RWPE2 (cell line): Measurements from ENCODE around the gene ARHGAP18.

Experiments
- ATAC-seq: fragments of 200-7000 bp; cut with Tn5 transposase; 3 replicates; pipeline ENCODE4 v1.9.1; 2021; ENCODE audit warnings: low read depth
- DNase-seq: peaks from one replicate; pipeline ENCODE4 v3.0.0-alpha.2; 2020; ENCODE audit warnings: low spot score
- H3K27ac ChIP-seq: fragments of 450-650 bp; 2 replicates; pipeline ENCODE4 v1.5.1; 2017; ENCODE audit warnings: mild to moderate bottlenecking; ENCODE audit not compliant: poor library complexity, severe bottlenecking
- H3K27me3 ChIP-seq: fragments of 250-450 bp; sonication (Bioruptor Pico); 2 replicates; pipeline ENCODE4 v1.5.1; 2021; ENCODE audit warnings: mild to moderate bottlenecking, moderate library complexity; ENCODE audit not compliant: insufficient read depth, poor library complexity, severe bottlenecking
- H3K36me3 ChIP-seq: fragments of 250-450 bp; sonication (Bioruptor Pico); 2 replicates; pipeline ENCODE4 v1.5.1; 2020; ENCODE audit warnings: low read depth, mild to moderate bottlenecking, moderate library complexity
- H3K4me1 ChIP-seq: fragments of 250-450 bp; sonication (Bioruptor Pico); 2 replicates; pipeline ENCODE4 v1.5.1; 2021; ENCODE audit warnings: mild to moderate bottlenecking, moderate library complexity; ENCODE audit not compliant: insufficient read depth, poor library complexity, severe bottlenecking
- H3K4me3 ChIP-seq: fragments of 250-450 bp; sonication (Bioruptor Pico); 2 replicates; pipeline ENCODE4 v1.5.1; 2021; ENCODE audit warnings: mild to moderate bottlenecking, moderate library complexity; ENCODE audit not compliant: severe bottlenecking
- H3K9me3 ChIP-seq: fragments of 250-450 bp; sonication (Bioruptor Pico); 2 replicates; pipeline ENCODE4 v1.5.1; 2021; ENCODE audit warnings: mild to moderate bottlenecking, moderate library complexity; ENCODE audit not compliant: severe bottlenecking
- TF ChIP-seq, protein P1 (sequence below): fragments of 450-650 bp; IDR thresholded peaks from one replicate; pipeline ENCODE4 v1.5.1; 2017; ENCODE audit warnings: mild to moderate bottlenecking, moderate library complexity; ENCODE audit not compliant: poor library complexity, severe bottlenecking

Gene ARHGAP18

DNA sequence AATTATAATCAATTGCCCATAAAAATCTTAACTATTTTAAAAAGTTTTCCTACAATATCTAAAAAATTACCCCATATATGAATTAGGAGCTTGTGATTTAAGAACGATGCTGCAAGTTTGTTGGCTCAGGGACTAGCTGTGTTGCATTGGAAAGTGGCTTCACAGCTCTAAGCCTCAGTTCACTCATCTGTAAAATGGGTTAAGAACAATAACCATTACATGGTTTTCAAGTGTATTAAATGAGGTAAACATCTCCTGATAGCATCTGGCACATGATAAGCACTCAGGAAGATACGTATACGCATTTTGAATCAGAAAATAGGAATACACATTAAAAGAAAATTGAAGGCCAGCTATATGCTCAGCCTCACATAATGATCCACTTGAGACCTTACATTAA is 76.4 kb downstream of the ARHGAP18 start:
- no peaks in the 10 kb centered on the region for H3K27me3 ChIP-seq
- DNase-seq (no peak), ATAC-seq (no peak)
- no peak overlapping the region for H3K27ac ChIP-seq
- no peaks in the 10 kb centered on the region for H3K4me1 ChIP-seq
- no peaks in the 10 kb centered on the region for H3K9me3 ChIP-seq
- no peak overlapping the region for H3K4me3 ChIP-seq
- peaks cover 65% of the 10 kb centered on the region for H3K36me3 ChIP-seq
- TF ChIP-seq, protein P1, sequence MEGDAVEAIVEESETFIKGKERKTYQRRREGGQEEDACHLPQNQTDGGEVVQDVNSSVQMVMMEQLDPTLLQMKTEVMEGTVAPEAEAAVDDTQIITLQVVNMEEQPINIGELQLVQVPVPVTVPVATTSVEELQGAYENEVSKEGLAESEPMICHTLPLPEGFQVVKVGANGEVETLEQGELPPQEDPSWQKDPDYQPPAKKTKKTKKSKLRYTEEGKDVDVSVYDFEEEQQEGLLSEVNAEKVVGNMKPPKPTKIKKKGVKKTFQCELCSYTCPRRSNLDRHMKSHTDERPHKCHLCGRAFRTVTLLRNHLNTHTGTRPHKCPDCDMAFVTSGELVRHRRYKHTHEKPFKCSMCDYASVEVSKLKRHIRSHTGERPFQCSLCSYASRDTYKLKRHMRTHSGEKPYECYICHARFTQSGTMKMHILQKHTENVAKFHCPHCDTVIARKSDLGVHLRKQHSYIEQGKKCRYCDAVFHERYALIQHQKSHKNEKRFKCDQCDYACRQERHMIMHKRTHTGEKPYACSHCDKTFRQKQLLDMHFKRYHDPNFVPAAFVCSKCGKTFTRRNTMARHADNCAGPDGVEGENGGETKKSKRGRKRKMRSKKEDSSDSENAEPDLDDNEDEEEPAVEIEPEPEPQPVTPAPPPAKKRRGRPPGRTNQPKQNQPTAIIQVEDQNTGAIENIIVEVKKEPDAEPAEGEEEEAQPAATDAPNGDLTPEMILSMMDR: no peak

DNA sequence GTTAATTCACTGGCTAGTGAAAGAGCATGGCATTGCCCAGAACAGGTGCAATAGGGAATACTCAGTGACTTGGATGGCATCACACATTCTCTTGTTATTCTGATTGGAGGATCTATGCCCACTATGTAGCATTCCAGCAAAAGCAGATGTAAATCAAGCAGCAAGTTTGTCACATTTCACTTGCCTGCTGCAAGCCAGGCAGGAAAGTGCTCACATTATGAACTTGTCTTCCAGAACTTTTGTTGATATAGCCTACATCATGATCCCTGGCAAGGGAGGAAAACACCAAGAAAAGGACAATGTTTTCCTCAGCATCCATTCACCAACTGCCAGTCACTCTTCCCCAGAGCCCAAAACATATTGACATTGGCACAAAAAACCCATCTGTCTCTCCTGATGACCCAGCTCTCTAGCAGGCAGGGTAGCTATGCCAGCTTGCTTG is 77.8 kb downstream of the ARHGAP18 start:
- Histone ChIP-seq H3K4me1 (no peaks in the 10 kb centered on the region), H3K27ac (no peak overlapping the region), H3K9me3 (no peaks in the 10 kb centered on the region), H3K36me3 (peaks cover 65% of the 10 kb centered on the region), H3K4me3 (no peak overlapping the region), H3K27me3 (no peaks in the 10 kb centered on the region)
- ATAC-seq (no peak), DNase-seq (no peak)
- TF ChIP-seq, protein P1: no peak

DNA sequence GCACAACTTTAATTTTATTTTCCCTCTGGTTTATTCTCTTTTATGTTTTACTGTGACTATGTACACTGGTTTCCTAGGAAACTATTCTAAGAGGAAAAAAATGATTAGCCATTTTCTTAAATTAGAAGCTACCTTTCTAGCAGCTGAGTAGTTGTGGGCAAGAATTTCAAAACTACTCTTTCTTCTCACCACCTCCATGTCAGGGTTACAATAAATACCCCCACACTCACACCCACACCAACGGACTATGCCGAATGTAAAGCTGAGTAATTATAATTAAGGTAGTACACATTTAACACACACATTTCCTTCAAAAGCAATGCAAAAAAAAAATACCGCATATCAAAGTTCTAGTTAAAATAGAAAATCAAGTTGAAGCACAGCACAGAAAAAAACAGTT is 78.9 kb downstream of the ARHGAP18 start:
- Histone ChIP-seq H3K4me1 (no peaks in the 10 kb centered on the region), H3K27ac (no peak overlapping the region), H3K36me3 (peaks cover 62% of the 10 kb centered on the region), H3K9me3 (no peaks in the 10 kb centered on the region), H3K4me3 (no peak overlapping the region), H3K27me3 (no peaks in the 10 kb centered on the region)
- ATAC-seq (no peak), DNase-seq (no peak)
- TF ChIP-seq, protein P1: no peak

DNA sequence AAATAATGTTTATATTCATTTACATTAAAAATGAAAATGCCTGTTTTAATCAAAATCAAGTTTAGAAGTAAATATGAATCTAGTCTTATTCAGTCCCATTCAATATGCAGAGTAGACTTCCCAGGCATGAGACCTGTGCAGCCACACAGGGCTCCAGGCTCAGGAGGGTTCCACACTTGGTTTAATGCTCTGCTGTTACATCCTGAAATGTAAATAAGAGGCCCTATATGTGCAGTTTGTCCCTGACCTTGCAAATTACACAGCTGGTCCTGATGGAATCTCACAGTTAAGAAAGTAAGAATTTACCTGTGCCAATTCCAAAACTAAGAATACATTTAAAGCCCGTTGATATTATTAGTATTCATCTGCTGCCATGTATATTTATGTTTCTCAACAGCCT is 79.4 kb downstream of the ARHGAP18 start:
- H3K9me3 ChIP-seq: no peaks in the 10 kb centered on the region
- no peak overlapping the region for H3K27ac ChIP-seq
- no peak overlapping the region for H3K4me3 ChIP-seq
- no peaks in the 10 kb centered on the region for H3K27me3 ChIP-seq
- H3K36me3 ChIP-seq: peaks cover 62% of the 10 kb centered on the region
- no peaks in the 10 kb centered on the region for H3K4me1 ChIP-seq
- no peak for DNase-seq
- no peak for ATAC-seq
- TF ChIP-seq, protein P1: no peak

DNA sequence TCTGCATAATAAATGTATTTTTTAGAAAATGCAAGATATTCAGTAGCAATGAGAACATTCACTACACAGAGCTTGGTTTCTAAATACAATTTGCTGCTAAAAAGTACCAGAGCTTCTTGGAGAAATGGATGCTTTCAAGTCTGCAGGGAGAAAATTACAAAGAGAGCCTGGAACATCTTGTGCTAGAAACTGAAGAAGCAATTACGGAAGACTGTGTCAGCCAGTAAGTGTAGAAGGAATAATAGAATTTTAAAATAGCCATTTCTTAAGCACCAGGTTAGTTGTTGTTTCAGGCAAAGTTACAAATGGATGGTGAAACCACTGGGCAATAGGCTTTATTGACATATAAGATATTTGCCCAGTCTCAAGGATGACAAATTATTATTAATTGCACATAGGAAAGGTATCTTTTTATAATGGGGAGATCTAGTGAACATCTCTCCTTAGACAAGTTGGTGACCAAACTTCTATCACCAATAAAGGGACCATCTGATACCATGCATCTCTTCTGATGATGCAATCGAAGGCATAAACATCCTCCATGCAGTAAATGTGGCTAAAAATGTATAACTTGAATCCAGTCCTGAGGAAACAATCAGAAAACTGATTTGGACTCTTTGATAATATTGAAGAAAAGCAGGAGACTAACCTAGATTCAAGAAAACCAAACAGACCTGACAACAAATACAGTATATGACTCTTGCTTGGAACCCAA is 81.7 kb downstream of the ARHGAP18 start:
- H3K9me3 ChIP-seq: no peaks in the 10 kb centered on the region
- TF ChIP-seq, protein P1: no peak
- no peaks in the 10 kb centered on the region for H3K27me3 ChIP-seq
- H3K27ac ChIP-seq: no peak overlapping the region
- peaks cover 9% of the 10 kb centered on the region for H3K4me1 ChIP-seq
- DNase-seq (no peak), ATAC-seq (no peak)
- peaks cover 52% of the 10 kb centered on the region for H3K36me3 ChIP-seq
- H3K4me3 ChIP-seq: no peak overlapping the region
